Stimulated activated effector memory CD8-positive, alpha-beta T cell treated with anti-CD3 and anti-CD28 coated beads, Interleukin-12 subunit alpha, Interleukin-12 subunit beta, amount 100 ng/mL, for 72 hours (primary cell): ENCODE results near the gene MFSD6.

Source experiments
- ATAC-seq: fragments of 150-1000 bp; cut with Tn5 transposase; 2 replicates; pipeline ENCODE4 v1.10.0; 2021
- DNase-seq, 2 donors: peaks; one replicate each; pipeline ENCODE4 v3.0.0; 2021 to 2022; ENCODE audit warnings: low spot score in 2 of 2
- H3K27ac Mint-ChIP-seq: one replicate; pipeline ENCODE4 v1.8.0; 2022; ENCODE audit warnings: mild to moderate bottlenecking, mixed read lengths
- H3K36me3 Mint-ChIP-seq: one replicate; pipeline ENCODE4 v1.8.0; 2022; ENCODE audit warnings: mild to moderate bottlenecking, mixed read lengths
- H3K4me1 Mint-ChIP-seq: one replicate; pipeline ENCODE4 v1.8.0; 2022; ENCODE audit warnings: mixed read lengths
- H3K4me3 Mint-ChIP-seq: one replicate; pipeline ENCODE4 v1.8.0; 2022; ENCODE audit warnings: mild to moderate bottlenecking, mixed read lengths
- H3K9me3 Mint-ChIP-seq: one replicate; pipeline ENCODE4 v1.8.0; 2022; ENCODE audit warnings: mixed read lengths

Gene MFSD6

DNA sequence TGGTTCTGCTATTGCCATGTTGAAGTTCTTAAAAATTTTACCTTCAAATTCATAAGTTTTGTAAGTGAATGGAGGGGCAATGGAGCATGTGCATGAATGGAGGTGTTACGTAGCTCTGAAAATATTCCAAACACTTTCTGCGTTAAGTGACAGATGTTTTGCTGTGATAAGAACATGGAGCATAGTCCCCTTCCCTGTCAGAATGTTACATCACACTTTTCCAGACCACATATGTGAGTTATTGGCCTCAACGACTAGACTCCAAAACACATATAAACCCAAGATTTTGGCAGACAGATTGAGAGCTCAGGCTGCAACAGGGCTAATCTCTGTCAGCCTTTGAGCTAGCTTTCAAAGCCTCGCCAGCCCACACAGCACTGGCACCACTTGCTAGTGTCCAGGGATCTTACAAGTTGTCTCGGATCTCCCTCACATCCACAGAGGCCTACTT, 27.2 kb upstream of the MFSD6 start:
- DNase-seq (no peak), ATAC-seq (no peak)
- Mint-ChIP-seq H3K4me3 (no peak overlapping the region), H3K4me1 (peaks cover 5% of the 10 kb centered on the region), H3K27ac (no peak overlapping the region), H3K36me3 (no peaks in the 10 kb centered on the region), H3K9me3 (no peaks in the 10 kb centered on the region)

DNA sequence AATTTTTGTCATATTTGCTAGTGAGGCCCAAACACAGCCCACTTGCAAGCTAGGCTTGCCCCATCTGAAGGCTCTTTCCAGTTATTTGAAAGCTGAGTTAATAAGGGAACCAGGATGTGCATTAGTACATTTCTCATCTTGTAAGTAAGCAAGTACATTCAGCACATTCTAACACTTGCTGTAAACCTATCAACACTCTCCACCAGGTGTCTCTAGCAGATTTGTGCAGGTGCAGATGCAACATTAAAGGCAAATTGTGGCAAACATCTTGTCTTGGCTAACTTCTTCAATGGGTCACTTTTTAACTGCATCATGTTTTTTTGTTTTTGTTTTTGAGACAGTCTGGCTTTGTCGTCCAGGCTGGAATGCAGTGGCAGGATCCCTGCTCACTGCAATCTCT, 25.3 kb upstream of the MFSD6 start:
- H3K4me1 Mint-ChIP-seq = peaks cover 5% of the 10 kb centered on the region
- ATAC-seq (peak; percentile 82), DNase-seq (no peak)
- no peaks in the 10 kb centered on the region for H3K36me3 Mint-ChIP-seq
- no peak overlapping the region for H3K27ac Mint-ChIP-seq
- no peaks in the 10 kb centered on the region for H3K9me3 Mint-ChIP-seq
- no peak overlapping the region for H3K4me3 Mint-ChIP-seq

DNA sequence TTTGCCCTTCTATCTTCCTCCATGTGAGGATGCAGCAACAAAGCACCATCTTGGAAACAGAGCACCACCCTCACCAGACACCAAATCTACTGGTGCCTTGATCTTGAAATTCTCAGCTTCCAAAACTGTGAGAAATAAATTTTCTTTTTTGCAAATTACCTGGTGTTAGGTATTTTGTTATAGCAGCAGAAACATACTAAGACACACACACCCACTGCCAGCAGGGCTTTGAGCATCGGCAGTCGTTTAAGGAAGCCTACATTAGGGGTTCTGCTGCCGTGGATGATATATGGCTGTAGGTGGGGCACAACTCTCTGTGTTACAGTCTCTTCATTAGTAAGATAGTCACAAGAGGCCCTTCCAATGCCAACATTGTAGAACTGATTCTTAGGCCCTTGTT, 20.7 kb upstream of the MFSD6 start:
- ATAC-seq (no peak), DNase-seq (no peak)
- Mint-ChIP-seq H3K9me3 (no peaks in the 10 kb centered on the region), H3K27ac (no peak overlapping the region), H3K4me3 (no peak overlapping the region), H3K4me1 (peaks cover 5% of the 10 kb centered on the region), H3K36me3 (no peaks in the 10 kb centered on the region)

DNA sequence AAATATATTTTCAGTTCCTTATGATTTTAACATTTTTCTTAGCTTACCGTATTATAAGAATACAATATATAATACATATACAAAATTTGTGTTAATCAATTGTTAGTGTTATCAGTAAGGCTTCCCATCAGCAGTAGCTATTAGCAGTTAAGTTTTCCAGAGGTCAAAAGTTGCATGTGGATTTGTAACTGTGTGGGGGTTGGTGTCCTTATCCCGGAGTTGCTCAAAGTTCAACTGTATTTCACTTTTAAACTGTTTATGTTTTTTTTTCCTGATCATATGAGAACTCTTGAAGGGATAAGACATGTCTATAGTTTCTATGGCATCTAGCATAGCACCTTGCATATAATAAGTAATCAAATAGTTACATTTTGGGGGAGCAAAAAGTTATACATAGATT, 11.9 kb upstream of the MFSD6 start:
- no peaks in the 10 kb centered on the region for H3K36me3 Mint-ChIP-seq
- H3K4me1 Mint-ChIP-seq = no peaks in the 10 kb centered on the region
- no peak for DNase-seq
- no peak overlapping the region for H3K4me3 Mint-ChIP-seq
- H3K9me3 Mint-ChIP-seq = no peaks in the 10 kb centered on the region
- no peak for ATAC-seq
- no peak overlapping the region for H3K27ac Mint-ChIP-seq

DNA sequence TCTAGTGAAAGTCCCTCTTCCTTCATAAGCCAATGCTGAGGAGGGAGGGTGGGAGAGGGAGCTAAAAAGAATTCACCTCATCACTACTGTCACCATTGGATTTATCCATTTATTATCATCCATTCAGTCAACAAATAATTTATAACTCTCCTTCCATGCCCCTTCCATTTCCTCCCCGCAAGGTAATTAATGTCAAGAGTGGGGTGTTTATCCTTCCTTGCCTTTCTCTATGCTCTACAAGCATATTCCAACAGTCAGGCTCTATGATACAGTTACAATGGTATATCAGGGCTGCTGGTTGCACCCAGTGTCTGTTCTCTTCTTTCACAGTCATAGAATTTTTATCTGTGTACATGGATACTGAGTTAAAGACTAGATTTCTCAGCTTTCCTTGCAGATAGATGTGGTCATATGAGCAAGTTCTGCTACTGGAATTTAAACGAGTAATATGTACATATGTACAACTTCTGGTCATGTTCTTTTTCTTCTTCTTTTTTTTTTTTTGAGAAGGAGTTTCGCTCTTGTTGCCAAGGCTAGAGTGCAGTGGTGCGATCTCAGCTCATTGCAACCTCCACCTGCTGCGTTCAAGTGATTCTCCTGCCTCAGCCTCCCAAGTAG, 5.1 kb upstream of the MFSD6 start:
- Mint-ChIP-seq H3K36me3 (peaks cover 4% of the 10 kb centered on the region), H3K4me1 (peaks cover 6% of the 10 kb centered on the region), H3K4me3 (no peak overlapping the region), H3K9me3 (no peaks in the 10 kb centered on the region), H3K27ac (no peak overlapping the region)
- DNase-seq = no peak
- no peak for ATAC-seq

DNA sequence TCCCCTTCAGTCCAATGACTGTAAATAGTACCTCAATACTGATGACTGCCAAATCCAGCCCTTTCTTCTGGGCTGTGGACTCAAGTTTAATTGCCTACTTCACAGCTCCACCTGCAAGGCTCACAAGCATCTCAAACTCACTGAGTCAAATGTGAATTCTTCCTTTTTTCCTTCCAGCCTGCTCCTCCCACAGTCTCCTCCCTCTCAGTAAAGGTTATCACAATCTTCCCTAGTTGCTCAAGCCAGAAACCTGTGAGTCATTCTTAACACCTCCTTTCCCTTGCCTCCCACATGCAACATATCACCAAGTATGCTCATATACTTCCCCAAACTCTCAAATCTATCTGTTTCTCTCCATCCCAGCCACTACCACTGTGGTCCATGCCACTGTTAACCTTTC, 3.7 kb upstream of the MFSD6 start:
- Mint-ChIP-seq H3K36me3 (peaks cover 4% of the 10 kb centered on the region), H3K27ac (no peak overlapping the region), H3K4me1 (peaks cover 10% of the 10 kb centered on the region), H3K9me3 (no peaks in the 10 kb centered on the region), H3K4me3 (no peak overlapping the region)
- peak; percentile 48 for ATAC-seq
- no peak for DNase-seq

DNA sequence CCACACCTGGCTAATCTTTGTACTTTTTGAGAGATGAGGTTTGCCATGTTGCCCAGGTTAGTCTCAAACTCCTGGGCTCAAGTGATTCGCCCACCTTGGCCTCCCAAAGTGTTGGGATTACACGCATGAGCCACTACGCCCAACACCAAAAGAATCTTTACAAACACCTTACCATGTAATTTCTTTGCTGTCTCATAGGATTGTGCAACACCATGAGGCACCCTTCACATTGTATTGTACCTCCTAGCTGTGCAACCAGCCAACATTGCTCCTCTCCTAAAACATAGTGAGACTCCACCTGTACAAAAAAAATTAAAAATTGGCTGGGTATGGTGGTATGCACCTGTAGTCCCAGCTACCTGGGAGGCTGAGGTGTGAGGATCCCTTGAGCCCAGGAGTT, 3.1 kb upstream of the MFSD6 start:
- H3K9me3 Mint-ChIP-seq = no peaks in the 10 kb centered on the region
- DNase-seq (no peak), ATAC-seq (no peak)
- H3K4me3 Mint-ChIP-seq = no peak overlapping the region
- peaks cover 4% of the 10 kb centered on the region for H3K36me3 Mint-ChIP-seq
- H3K27ac Mint-ChIP-seq = no peak overlapping the region
- peaks cover 15% of the 10 kb centered on the region for H3K4me1 Mint-ChIP-seq

DNA sequence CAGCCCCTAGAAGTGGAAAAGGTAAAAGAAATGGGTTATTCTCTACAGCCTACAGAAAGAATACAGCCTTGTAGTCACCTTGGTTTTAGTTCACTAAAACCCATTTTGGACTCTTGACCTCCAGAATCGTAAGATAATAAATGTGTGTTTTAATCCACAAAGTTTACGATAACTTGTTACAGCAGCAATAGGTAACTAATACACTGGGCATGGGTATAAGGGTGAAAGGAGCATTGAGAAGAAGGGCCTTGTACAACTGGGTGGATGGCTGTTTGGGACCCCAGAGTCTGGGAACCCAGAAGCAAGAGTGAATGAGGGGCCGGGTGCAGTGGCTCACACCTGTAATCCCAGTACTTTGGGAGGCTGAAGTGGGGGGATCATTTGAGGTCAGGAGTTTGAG, 2.2 kb upstream of the MFSD6 start:
- ATAC-seq (no peak), DNase-seq (no peak)
- peaks cover 15% of the 10 kb centered on the region for H3K4me1 Mint-ChIP-seq
- H3K27ac Mint-ChIP-seq = no peak overlapping the region
- no peaks in the 10 kb centered on the region for H3K9me3 Mint-ChIP-seq
- peaks cover 4% of the 10 kb centered on the region for H3K36me3 Mint-ChIP-seq
- no peak overlapping the region for H3K4me3 Mint-ChIP-seq

DNA sequence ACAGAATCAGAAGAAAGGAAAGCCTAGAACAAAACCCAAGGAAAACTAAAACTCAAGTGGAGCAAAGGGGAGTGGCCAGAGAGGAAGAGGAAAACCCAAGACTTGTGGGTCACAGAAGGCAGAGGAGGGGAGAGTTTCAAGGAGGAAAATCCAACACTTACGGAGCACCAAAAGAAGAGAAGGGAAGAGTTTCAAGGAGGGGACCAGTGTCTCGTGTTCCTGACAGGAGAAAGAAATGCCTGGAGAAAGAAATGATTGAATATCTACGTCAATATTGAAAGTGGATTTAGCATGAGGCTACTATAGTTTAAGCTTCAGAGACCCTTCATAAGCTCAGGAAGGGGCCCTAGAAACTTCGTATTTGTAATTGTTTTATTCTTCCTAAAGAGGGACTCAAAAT, 1.4 kb upstream of the MFSD6 start:
- H3K4me3 Mint-ChIP-seq = no peak overlapping the region
- H3K36me3 Mint-ChIP-seq = peaks cover 4% of the 10 kb centered on the region
- H3K27ac Mint-ChIP-seq = no peak overlapping the region
- no peak for DNase-seq
- ATAC-seq = no peak
- H3K4me1 Mint-ChIP-seq = peaks cover 23% of the 10 kb centered on the region
- H3K9me3 Mint-ChIP-seq = no peaks in the 10 kb centered on the region

DNA sequence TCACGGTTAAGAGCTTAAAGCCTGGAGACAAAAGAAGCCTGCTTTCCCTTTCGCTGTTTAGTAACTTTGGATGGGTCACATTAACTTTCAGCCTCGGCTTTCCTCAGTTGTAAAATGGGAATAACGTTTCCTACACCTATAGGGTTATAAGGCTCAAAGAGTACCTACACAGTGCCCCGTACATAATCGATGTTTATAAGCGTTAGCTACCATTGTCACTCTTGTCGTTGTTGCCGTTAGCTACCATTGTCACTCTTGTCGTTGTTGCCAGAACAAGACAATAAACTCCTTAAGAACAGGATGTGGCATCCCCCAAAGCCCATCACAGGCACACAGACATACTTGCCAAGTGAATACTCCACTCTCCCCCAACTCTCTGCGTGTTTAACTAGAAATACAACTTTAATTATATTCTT, 901 bp upstream of the MFSD6 start:
- H3K4me3 Mint-ChIP-seq = no peak overlapping the region
- H3K27ac Mint-ChIP-seq = no peak overlapping the region
- peaks cover 23% of the 10 kb centered on the region for H3K4me1 Mint-ChIP-seq
- no peak for DNase-seq
- peaks cover 4% of the 10 kb centered on the region for H3K36me3 Mint-ChIP-seq
- ATAC-seq = peak; percentile 58
- H3K9me3 Mint-ChIP-seq = no peaks in the 10 kb centered on the region

DNA sequence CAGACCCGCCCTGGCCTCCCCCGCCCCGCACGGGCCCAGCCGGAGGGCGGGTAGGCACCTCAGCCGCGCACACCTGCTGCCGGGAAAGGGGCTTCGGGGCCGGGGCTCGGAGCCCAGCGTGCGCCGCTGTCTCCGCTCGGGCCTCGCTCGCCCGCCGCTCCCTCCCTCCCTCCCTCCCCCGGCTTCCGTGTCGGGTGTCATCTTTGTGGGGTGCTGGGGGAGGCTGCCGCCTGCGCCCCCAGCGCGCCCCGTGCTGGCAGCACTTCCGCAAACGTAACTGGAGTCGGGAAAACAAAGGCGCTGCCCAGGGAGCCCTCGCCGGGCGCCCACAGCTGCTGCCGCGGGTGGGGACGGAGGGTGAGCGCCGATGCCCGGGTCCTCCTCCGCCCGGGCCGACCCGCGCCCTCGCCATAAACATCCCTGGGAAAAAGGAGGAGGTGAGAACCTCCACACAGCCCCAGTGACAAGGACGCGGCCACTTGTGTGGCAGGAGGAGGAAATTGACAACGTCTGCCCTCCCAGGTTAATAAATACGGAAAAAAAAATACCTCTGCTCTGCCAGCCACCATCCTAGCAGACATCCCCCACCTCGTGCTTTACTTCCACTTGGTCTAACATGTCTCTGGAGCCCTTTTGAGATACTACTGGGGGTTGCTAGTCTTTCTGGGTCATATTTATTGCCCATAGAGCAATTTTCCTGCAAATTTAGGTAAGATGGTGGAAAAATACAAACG, 550 bp downstream of the MFSD6 start:
- peak overlapping the region; percentile 88 for H3K27ac Mint-ChIP-seq
- H3K4me3 Mint-ChIP-seq = no peak overlapping the region
- peaks cover 4% of the 10 kb centered on the region for H3K36me3 Mint-ChIP-seq
- H3K4me1 Mint-ChIP-seq = peaks cover 37% of the 10 kb centered on the region
- ATAC-seq = peak; percentile 72
- H3K9me3 Mint-ChIP-seq = no peaks in the 10 kb centered on the region
- DNase-seq = peak in 1 of 2 donors; percentile 83

DNA sequence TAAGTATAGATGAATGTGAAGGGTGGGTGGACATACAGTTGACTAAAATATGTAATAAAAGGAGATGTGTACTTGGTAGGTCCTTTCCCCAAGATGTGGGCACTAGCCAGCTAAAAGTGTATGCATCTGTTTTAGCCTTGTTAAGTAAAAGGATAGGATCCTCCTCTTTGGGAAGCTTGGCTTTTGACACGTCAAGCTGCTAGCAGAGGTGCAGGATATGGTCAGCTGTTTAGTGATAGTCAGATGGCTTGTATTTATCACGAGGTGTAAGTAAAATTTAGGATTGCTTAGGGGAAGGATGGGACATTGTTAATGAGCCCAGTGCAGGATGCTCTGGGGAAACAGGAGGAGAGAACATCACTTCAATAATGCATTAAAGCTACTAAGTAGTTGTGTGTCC, 1.5 kb downstream of the MFSD6 start:
- H3K36me3 Mint-ChIP-seq = peaks cover 4% of the 10 kb centered on the region
- no peak for ATAC-seq
- DNase-seq = no peak
- peak overlapping the region; percentile 88 for H3K27ac Mint-ChIP-seq
- H3K9me3 Mint-ChIP-seq = no peaks in the 10 kb centered on the region
- no peak overlapping the region for H3K4me3 Mint-ChIP-seq
- peaks cover 40% of the 10 kb centered on the region for H3K4me1 Mint-ChIP-seq

DNA sequence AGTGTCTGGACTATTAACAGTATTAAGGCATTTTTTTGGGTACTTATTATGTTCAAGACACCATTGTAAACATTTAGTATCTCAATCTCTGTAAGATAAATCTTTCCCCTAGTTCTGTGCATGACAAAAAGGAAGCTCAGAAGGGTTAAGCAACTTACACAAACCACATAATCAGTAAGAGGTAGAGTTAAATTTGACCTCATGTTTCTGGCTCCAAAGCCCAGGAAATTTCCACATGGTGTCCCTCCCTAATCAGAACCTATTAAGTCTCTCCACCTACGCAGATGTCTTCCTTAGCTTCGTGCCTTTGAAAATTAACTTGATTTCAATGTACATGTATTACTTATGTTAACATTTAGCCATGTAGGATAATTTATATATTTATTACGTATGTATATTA, 2.0 kb downstream of the MFSD6 start:
- H3K36me3 Mint-ChIP-seq = peaks cover 4% of the 10 kb centered on the region
- H3K4me3 Mint-ChIP-seq = no peak overlapping the region
- peak overlapping the region; percentile 88 for H3K27ac Mint-ChIP-seq
- no peak for DNase-seq
- peaks cover 40% of the 10 kb centered on the region for H3K4me1 Mint-ChIP-seq
- no peaks in the 10 kb centered on the region for H3K9me3 Mint-ChIP-seq
- no peak for ATAC-seq

DNA sequence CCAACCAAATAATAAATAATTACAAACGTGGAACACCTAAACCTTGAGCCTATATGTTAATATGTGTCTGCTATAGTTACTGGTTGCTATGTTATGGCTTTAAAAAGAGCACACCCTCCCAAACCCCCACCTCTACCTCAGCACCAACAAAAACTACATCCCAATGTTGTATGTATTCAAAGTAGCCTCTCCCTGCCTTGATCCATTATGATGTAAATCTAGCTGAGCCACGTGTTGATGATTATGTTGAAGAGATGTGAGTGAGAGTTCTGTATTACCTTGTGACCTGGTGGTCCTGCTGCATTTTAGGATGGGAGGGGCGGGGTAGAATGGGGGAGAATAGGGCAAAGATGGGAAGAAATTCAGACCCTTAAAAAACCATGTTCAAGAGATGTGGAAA, 4.8 kb downstream of the MFSD6 start:
- peak overlapping the region; percentile 41 for H3K27ac Mint-ChIP-seq
- H3K4me1 Mint-ChIP-seq = peaks cover 40% of the 10 kb centered on the region
- ATAC-seq (no peak), DNase-seq (no peak)
- no peaks in the 10 kb centered on the region for H3K36me3 Mint-ChIP-seq
- no peak overlapping the region for H3K4me3 Mint-ChIP-seq
- no peaks in the 10 kb centered on the region for H3K9me3 Mint-ChIP-seq

DNA sequence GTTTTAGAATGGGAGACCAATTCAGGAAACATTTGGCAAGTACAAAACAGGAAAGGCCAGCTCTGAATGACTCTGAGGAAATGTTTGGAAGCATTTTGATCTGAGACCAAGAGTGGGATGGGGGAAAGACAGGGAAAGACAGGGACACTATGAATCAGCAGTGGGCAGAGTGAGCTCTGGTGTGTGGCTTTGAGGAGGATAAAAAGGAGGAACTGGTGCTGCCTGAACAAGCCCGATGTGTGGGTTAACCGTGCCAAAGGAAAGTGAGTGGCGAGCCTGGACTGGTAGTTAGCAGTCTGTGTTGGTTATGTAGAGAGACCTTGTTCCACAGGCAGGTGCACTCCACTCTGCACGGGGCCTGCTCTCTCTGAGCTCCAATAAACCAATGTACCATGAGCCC, 5.3 kb downstream of the MFSD6 start:
- Mint-ChIP-seq H3K4me1 (peaks cover 40% of the 10 kb centered on the region), H3K9me3 (no peaks in the 10 kb centered on the region), H3K4me3 (no peak overlapping the region), H3K36me3 (no peaks in the 10 kb centered on the region), H3K27ac (peak overlapping the region; percentile 41)
- DNase-seq (no peak), ATAC-seq (peak; percentile 22)

DNA sequence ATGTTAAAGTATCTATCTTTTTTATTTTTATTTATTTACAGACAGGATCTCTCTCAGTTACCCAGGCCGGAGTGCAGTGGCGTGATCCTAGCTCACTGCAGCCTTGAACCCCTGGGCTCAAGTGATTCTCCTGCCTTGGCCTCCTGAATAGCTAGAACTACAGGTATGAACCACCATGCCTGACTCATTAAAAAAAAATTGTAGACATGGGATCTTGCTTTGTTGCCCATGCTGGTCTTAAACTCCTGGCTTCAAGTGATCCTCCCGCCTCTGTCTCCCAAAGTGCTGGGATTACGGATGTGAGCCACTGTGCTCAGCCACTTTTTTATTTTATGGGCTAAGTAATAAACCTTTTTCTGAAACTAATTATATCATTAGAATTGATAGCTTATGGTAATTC, 7.1 kb downstream of the MFSD6 start:
- ATAC-seq (no peak), DNase-seq (no peak)
- Mint-ChIP-seq H3K9me3 (no peaks in the 10 kb centered on the region), H3K27ac (peak overlapping the region; percentile 85), H3K4me3 (peak overlapping the region; percentile 31), H3K4me1 (peaks cover 31% of the 10 kb centered on the region), H3K36me3 (no peaks in the 10 kb centered on the region)
